ENCODE data around the gene PRSS27.

The PRSS27 gene

GRCh38 chr16:2767140-2767731, 47.2 kb upstream of the PRSS27 start:
- ChIA-PET CTCF (interaction anchor here (0.8 kb wide), 1 partner anchor 81 kb away, joined by 4 read pairs; no protein-coding TSS in a partner anchor), POLR2A (interaction anchor here (0.6 to 1.1 kb wide), 5 partner anchors 9 to 33 kb away, joined by 3 to 5 read pairs (median 4); partner anchors contain the start of gene SRRM2)
- H3K27ac ChIP-seq (ENCODE audit: extremely low read depth, low read depth, low read length) = no peak overlapping the region
- no peak overlapping the region for H3K4me3 ChIP-seq (ENCODE audit: low read depth, low read length)
- no peaks in the 10 kb centered on the region for H3K9me3 ChIP-seq (ENCODE audit: control insufficient read depth, insufficient read depth, low read depth, low read length)
- TF ChIP-seq ZBTB6 (tag by site-specific recombination; IDR thresholded peaks at IDR 0.05) (peak; percentile 83), ZNF24 (tag by site-specific recombination; IDR thresholded peaks at IDR 0.05) (no peak), ZNF600 (tag by site-specific recombination; IDR thresholded peaks at IDR 0.05) (peak; percentile 99), ZIC2 (tag by site-specific recombination; IDR thresholded peaks at IDR 0.05) (peak; percentile 31)
- H3K4me1 ChIP-seq (ENCODE audit: control insufficient read depth, insufficient read depth, low read length) = no peaks in the 10 kb centered on the region; the same call in 1 of the 2 replicates
- H3K36me3 ChIP-seq (ENCODE audit: control insufficient read depth in 2 of 2, insufficient read depth in 1 of 2, low read length in 2 of 2) = peaks cover 25 to 100% of the 10 kb centered on the region in 2 experiments

- TF ChIP-seq ZNF335 (tag by site-specific recombination; conservative IDR thresholded peaks at IDR 0.05) (no peak), ZXDB (tag by site-specific recombination; IDR thresholded peaks at IDR 0.05) (no peak), PBX3 (CRISPR knock-in tag; IDR thresholded peaks at IDR 0.05) (no peak), ZBTB8A (tag by site-specific recombination; IDR thresholded peaks at IDR 0.05) (no peak), ZNF624 (tag by site-specific recombination; IDR thresholded peaks at IDR 0.05) (no peak), ZNF645 (tag by site-specific recombination; IDR thresholded peaks at IDR 0.05) (no peak)
These were observed 46.6 kb upstream of the PRSS27 start for GRCh38 chr16:2766430-2767139.

GRCh38 chr16:2765462-2766404, 45.7 kb upstream of the PRSS27 start:
- Histone ChIP-seq H3K9me3 (ENCODE audit: control insufficient read depth, insufficient read depth, low read depth, low read length) (no peaks in the 10 kb centered on the region), H3K4me1 (ENCODE audit: control insufficient read depth, insufficient read depth, low read length) (no peaks in the 10 kb centered on the region; the same call in 1 of the 2 replicates), H3K27ac (ENCODE audit: extremely low read depth, low read depth, low read length) (no peak overlapping the region), H3K36me3 (ENCODE audit: control insufficient read depth in 2 of 2, insufficient read depth in 1 of 2, low read length in 2 of 2) (peaks cover 36 to 100% of the 10 kb centered on the region in 2 experiments), H3K4me3 (ENCODE audit: low read depth, low read length) (no peak overlapping the region)
- TF ChIP-seq ZBTB6 (tag by site-specific recombination; IDR thresholded peaks at IDR 0.05) (peak; percentile 76; the same call in 1 of the 2 replicates), SCRT2 (tag by site-specific recombination; IDR thresholded peaks at IDR 0.05) (no peak)
- ChIA-PET CTCF (interaction anchor here (1.0 kb wide), 1 partner anchor 9 kb away, joined by 3 read pairs; no protein-coding TSS in a partner anchor), POLR2A (interaction anchor here (1.0 to 1.9 kb wide), 2 partner anchors 8 to 10 kb away, joined by 5 to 6 read pairs; no protein-coding TSS in a partner anchor)

More at GRCh38 chr16:2766430-2767139, 46.6 kb upstream of the PRSS27 start:
- no peaks in the 10 kb centered on the region for H3K9me3 ChIP-seq (ENCODE audit: control insufficient read depth, insufficient read depth, low read depth, low read length)
- peaks cover 31 to 100% of the 10 kb centered on the region in 2 experiments for H3K36me3 ChIP-seq (ENCODE audit: control insufficient read depth in 2 of 2, insufficient read depth in 1 of 2, low read length in 2 of 2)
- no peaks in the 10 kb centered on the region; the same call in 1 of the 2 replicates for H3K4me1 ChIP-seq (ENCODE audit: control insufficient read depth, insufficient read depth, low read length)
- H3K4me3 ChIP-seq (ENCODE audit: low read depth, low read length) = no peak overlapping the region
- H3K27ac ChIP-seq (ENCODE audit: extremely low read depth, low read depth, low read length) = no peak overlapping the region
- POLR2A ChIA-PET = interaction anchor here (1.0 kb wide), 2 partner anchors 9 to 14 kb away, joined by 3 to 5 read pairs; partner anchors contain the start of gene SRRM2
- CTCF ChIA-PET = interaction anchor here (0.8 kb wide), 1 partner anchor 82 kb away, joined by 4 read pairs; no protein-coding TSS in a partner anchor
